GM23338 (cell line): ENCODE measurements around the gene STXBP3.

Source experiments
- REST ChIP-seq: IDR thresholded peaks from one replicate; pipeline ENCODE4 v1.6.1; 2018; ENCODE audit warnings: antibody characterized with exemption; ENCODE audit not compliant: unreplicated experiment
- ZNF331 ChIP-seq: fragments of 250-450 bp; sonication (Bioruptor Pico); IDR thresholded peaks from 2 replicates; pipeline ENCODE4 v1.5.0; 2020; ENCODE audit warnings: low read depth, mild to moderate bottlenecking, moderate library complexity
- TF ChIP-seq, protein P1 (sequence below), 2 experiments: fragments of 200-600 bp in 1 of 2; sonication (generic) in 1 of 2; conservative IDR thresholded peaks; 2 replicates each; pipeline versions ENCODE4 v1.5.1 to v1.6.1; 2016 to 2017; ENCODE audit warnings: antibody characterized with exemption in 2 of 2, low read depth in 2 of 2, mild to moderate bottlenecking in 2 of 2, moderate library complexity in 1 of 2

GRCh38 chr1:108701176-108701849, 45.2 kb upstream of the STXBP3 start:
- TF ChIP-seq, protein P1, sequence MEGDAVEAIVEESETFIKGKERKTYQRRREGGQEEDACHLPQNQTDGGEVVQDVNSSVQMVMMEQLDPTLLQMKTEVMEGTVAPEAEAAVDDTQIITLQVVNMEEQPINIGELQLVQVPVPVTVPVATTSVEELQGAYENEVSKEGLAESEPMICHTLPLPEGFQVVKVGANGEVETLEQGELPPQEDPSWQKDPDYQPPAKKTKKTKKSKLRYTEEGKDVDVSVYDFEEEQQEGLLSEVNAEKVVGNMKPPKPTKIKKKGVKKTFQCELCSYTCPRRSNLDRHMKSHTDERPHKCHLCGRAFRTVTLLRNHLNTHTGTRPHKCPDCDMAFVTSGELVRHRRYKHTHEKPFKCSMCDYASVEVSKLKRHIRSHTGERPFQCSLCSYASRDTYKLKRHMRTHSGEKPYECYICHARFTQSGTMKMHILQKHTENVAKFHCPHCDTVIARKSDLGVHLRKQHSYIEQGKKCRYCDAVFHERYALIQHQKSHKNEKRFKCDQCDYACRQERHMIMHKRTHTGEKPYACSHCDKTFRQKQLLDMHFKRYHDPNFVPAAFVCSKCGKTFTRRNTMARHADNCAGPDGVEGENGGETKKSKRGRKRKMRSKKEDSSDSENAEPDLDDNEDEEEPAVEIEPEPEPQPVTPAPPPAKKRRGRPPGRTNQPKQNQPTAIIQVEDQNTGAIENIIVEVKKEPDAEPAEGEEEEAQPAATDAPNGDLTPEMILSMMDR (conservative IDR thresholded peaks at IDR 0.05; ENCODE audit: low read depth in 2 of 2) = no peak
- TF ChIP-seq ZNF331 (CRISPR knock-in tag) = no peak
- no peak for TF ChIP-seq REST
